ENCODE data around the gene SLC25A21. TPM values are rescaled to one million over a fixed set of nuclear protein-coding genes. Genes with fewer than 3 reads are reported as not detected.
"Not testable (repeated sequence)": the region's sequence is repeated elsewhere in the genome, so short reads cannot be mapped to it uniquely, and the experiment has no call there.

SLC25A21 gene
- total and polyA plus RNA-seq, 2 experiments from 2014 or later = 10.6 to 12.1 TPM

DNA sequence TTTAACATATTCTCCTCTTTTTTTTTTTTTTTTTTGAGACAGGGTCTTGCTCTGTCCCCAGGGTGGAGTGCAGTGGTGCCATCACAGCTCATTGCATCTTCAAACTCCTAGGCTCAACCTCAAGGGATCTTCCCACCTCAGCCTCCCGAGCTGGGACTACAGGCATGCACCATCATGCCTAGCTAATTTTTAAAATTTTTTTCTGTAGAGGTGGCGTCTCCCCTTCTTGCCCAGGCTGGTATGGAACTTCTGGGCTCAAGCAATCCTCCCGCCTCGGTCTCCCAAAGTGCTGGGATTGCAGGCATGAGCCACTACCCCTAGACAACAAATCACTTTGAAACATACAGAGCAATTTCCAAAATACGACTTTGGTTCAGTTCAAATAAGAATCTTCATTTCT is 355.9 kb downstream of the SLC25A21 start:
- Mint-ChIP-seq H3K9me3 (no peaks in the 10 kb centered on the region), H3K4me1 (0 out of 3 replicates have a peak, but pooled peaks cover 2% of the 10 kb centered on the region), H3K27me3 (ENCODE audit: insufficient read depth, low read depth, poor library complexity) (no peaks in the 10 kb centered on the region), H3K36me3 (ENCODE audit: low read depth) (no peaks in the 10 kb centered on the region), H3K27ac (no peak overlapping the region), H3K4me3 (no peak overlapping the region)
- no peaks in the 10 kb centered on the region for H3K36me3 ChIP-seq (ENCODE audit: insufficient read depth)
- H3K27ac ChIP-seq (ENCODE audit: low read depth) = no peak overlapping the region
- H2AFZ ChIP-seq = no peak overlapping the region
- DNase-seq (ENCODE audit: low spot score) (no peak), ATAC-seq (no peak)
- no peaks in the 10 kb centered on the region for H3K4me1 ChIP-seq (ENCODE audit: insufficient read depth)
- H4K20me1 ChIP-seq (replicated peaks; ENCODE audit: insufficient read depth) = no peaks in the 10 kb centered on the region; the same call in 1 of the 2 replicates
- H3K27me3 ChIP-seq (ENCODE audit: insufficient read depth) = no peaks in the 10 kb centered on the region
- no peaks in the 10 kb centered on the region for H3F3A ChIP-seq (replicated peaks; ENCODE audit: low read depth)
- no peaks in the 10 kb centered on the region for H3K9me2 ChIP-seq (ENCODE audit: insufficient read depth)
- H3K79me2 ChIP-seq (replicated peaks; ENCODE audit: insufficient read depth) = no peaks in the 10 kb centered on the region
- H3K4me2 ChIP-seq = no peak overlapping the region
- TF ChIP-seq NANOG (IDR thresholded peaks at IDR 0.05; ENCODE audit: borderline replicate concordance) (no peak), CREB1 (CRISPR knock-in tag; IDR thresholded peaks at IDR 0.05; ENCODE audit: low read depth) (no peak)
- H3K4me3 ChIP-seq = no peak overlapping the region

DNA sequence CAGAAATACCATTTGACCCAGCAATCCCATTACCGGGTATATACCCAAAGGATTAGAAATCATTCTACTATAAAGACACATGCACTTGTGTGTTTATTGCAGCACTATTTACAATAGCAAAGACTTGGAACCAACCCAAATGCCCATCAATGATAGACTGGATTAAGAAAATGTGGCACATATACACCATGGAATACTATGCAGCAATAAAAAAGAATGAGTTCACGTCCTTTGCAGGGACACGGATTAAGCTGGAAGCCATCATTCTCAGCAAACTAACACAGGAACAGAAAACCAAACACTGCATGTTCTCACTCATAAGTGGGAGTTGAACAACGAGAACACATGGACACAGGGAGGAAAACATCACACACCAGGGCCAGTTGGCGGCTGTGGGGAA is 357.6 kb downstream of the SLC25A21 start:
- H3K9me2 ChIP-seq (ENCODE audit: insufficient read depth); DNase-seq (ENCODE audit: low spot score); H3K9me3 Mint-ChIP-seq; H3K4me1 Mint-ChIP-seq; H3K36me3 ChIP-seq (ENCODE audit: insufficient read depth); H3K4me3 ChIP-seq; H3K79me2 ChIP-seq (replicated peaks; ENCODE audit: insufficient read depth); H4K20me1 ChIP-seq (replicated peaks; ENCODE audit: insufficient read depth); H3K4me3 Mint-ChIP-seq; H3F3A ChIP-seq (replicated peaks; ENCODE audit: low read depth); H2AFZ ChIP-seq; H3K4me2 ChIP-seq; H3K36me3 Mint-ChIP-seq (ENCODE audit: low read depth); H3K4me1 ChIP-seq (ENCODE audit: insufficient read depth); H3K27me3 ChIP-seq (ENCODE audit: insufficient read depth); H3K27me3 Mint-ChIP-seq (ENCODE audit: insufficient read depth, low read depth, poor library complexity); ATAC-seq; H3K27ac ChIP-seq (ENCODE audit: low read depth); H3K27ac Mint-ChIP-seq: not testable (repeated sequence)

DNA sequence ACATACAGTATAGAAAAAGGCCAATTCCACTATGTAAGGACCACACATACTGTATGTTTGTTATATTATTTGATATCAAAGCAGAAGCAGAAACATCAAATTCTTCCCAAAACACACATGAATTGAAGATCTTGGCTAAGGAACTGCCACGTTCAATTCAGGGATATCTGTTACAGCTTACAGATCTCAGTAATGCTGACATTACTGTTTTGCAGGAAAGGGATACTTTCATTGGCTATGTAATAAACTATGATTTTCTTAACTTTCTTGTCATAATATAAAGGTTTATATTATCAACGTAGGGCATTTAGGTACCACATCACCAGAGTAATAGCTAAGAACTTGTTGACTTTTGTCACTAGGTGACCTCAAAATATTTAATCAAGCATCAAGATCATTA is 362.2 kb downstream of the SLC25A21 start:
- Mint-ChIP-seq H3K4me1 (peaks cover 10% of the 10 kb centered on the region; the same call in 2 of the 3 replicates), H3K36me3 (ENCODE audit: low read depth) (no peaks in the 10 kb centered on the region), H3K9me3 (no peaks in the 10 kb centered on the region), H3K27ac (no peak overlapping the region), H3K4me3 (no peak overlapping the region), H3K27me3 (ENCODE audit: insufficient read depth, low read depth, poor library complexity) (peaks cover 5% of the 10 kb centered on the region)
- Histone ChIP-seq H3F3A (replicated peaks; ENCODE audit: low read depth) (no peaks in the 10 kb centered on the region), H3K79me2 (replicated peaks; ENCODE audit: insufficient read depth) (no peaks in the 10 kb centered on the region), H3K4me1 (ENCODE audit: insufficient read depth) (0 out of 2 replicates have a peak, but pooled peaks cover 5% of the 10 kb centered on the region), H3K9me2 (ENCODE audit: insufficient read depth) (no peaks in the 10 kb centered on the region), H3K4me2 (no peak overlapping the region), H4K20me1 (replicated peaks; ENCODE audit: insufficient read depth) (no peaks in the 10 kb centered on the region), H3K27me3 (ENCODE audit: insufficient read depth) (no peaks in the 10 kb centered on the region), H3K36me3 (ENCODE audit: insufficient read depth) (no peaks in the 10 kb centered on the region), H3K27ac (ENCODE audit: low read depth) (no peak overlapping the region), H2AFZ (no peak overlapping the region), H3K4me3 (no peak overlapping the region)
- DNase-seq (ENCODE audit: low spot score) (no peak), ATAC-seq (no peak)
- TF ChIP-seq EZH2 (IDR thresholded peaks at IDR 0.05; ENCODE audit: low read depth, unreplicated experiment) (no peak), ZNF114 (CRISPR knock-in tag; IDR thresholded peaks at IDR 0.05) (no peak)

DNA sequence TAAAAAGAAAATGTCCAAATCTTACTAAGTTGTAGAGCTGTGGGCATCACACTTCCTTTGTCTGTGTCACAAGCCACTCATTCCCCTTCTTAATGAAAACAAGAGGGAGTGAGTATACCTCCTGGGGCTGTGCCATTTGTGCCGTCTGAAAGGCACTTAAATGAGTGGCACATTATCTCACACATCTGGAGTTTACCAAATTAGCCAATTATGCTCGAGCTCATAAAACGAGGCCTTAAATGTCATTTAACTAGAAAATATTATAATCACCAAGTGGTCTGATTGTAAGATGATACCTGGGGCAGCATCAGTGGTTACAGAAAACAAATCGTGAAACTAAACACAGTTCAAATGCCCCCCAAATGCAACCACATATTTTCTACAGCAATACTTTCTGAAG is 364.7 kb downstream of the SLC25A21 start:
- H3K36me3 Mint-ChIP-seq (ENCODE audit: low read depth) = no peaks in the 10 kb centered on the region
- ATAC-seq = no peak

More for the DNA sequence above, 364.7 kb downstream of the SLC25A21 start:
- H3K4me2 ChIP-seq = no peak overlapping the region
- H3K27ac ChIP-seq (ENCODE audit: low read depth) = no peak overlapping the region
- Mint-ChIP-seq H3K27me3 (ENCODE audit: insufficient read depth, low read depth, poor library complexity) (peaks cover 5% of the 10 kb centered on the region), H3K27ac (no peak overlapping the region), H3K4me1 (peaks cover 14% of the 10 kb centered on the region; the same call in 2 of the 3 replicates), H3K9me3 (no peaks in the 10 kb centered on the region), H3K4me3 (no peak overlapping the region)
- H3K4me3 ChIP-seq = no peak overlapping the region
- no peaks in the 10 kb centered on the region for H4K20me1 ChIP-seq (replicated peaks; ENCODE audit: insufficient read depth)
- TF ChIP-seq POLR2AphosphoS5 (IDR thresholded peaks at IDR 0.05; ENCODE audit: low read depth) = no peak
- H3F3A ChIP-seq (replicated peaks; ENCODE audit: low read depth) = no peaks in the 10 kb centered on the region
- H2AFZ ChIP-seq = no peak overlapping the region
- no peaks in the 10 kb centered on the region for H3K27me3 ChIP-seq (ENCODE audit: insufficient read depth)
- no peaks in the 10 kb centered on the region for H3K9me2 ChIP-seq (ENCODE audit: insufficient read depth)
- no peaks in the 10 kb centered on the region for H3K36me3 ChIP-seq (ENCODE audit: insufficient read depth)
- H3K4me1 ChIP-seq (ENCODE audit: insufficient read depth) = 0 out of 2 replicates have a peak, but pooled peaks cover 9% of the 10 kb centered on the region
- H3K79me2 ChIP-seq (replicated peaks; ENCODE audit: insufficient read depth) = no peaks in the 10 kb centered on the region
- DNase-seq (ENCODE audit: low spot score) = no peak

Data from GM23338 (cell line).